Osteocyte (in vitro differentiated cells): ENCODE results near the gene CIRBP. TPM values are rescaled to one million over a fixed set of nuclear protein-coding genes. Genes with fewer than 3 reads are reported as not detected.

Experiments
- DNase-seq: peaks from one replicate; pipeline ENCODE4 v3.0.0; 2021; ENCODE audit warnings: mixed read lengths; ENCODE audit not compliant: unreplicated experiment; ENCODE audit errors: extremely low spot score
- H3K27ac Mint-ChIP-seq: one replicate; pipeline ENCODE4 v1.8.0; 2021; ENCODE audit warnings: mild to moderate bottlenecking, mixed read lengths; ENCODE audit not compliant: unreplicated experiment
- H3K27me3 Mint-ChIP-seq: one replicate; pipeline ENCODE4 v1.8.0; 2021; ENCODE audit warnings: mixed read lengths; ENCODE audit not compliant: unreplicated experiment
- H3K36me3 Mint-ChIP-seq: one replicate; pipeline ENCODE4 v1.8.0; 2021; ENCODE audit warnings: mixed read lengths; ENCODE audit not compliant: unreplicated experiment
- H3K4me1 Mint-ChIP-seq: one replicate; pipeline ENCODE4 v1.8.0; 2021; ENCODE audit warnings: mixed read lengths; ENCODE audit not compliant: unreplicated experiment
- H3K4me3 Mint-ChIP-seq: one replicate; pipeline ENCODE4 v1.8.0; 2021; ENCODE audit warnings: mild to moderate bottlenecking, moderate library complexity, mixed read lengths; ENCODE audit not compliant: unreplicated experiment
- H3K9me3 Mint-ChIP-seq: one replicate; pipeline ENCODE4 v1.8.0; 2021; ENCODE audit warnings: mixed read lengths; ENCODE audit not compliant: unreplicated experiment
- total RNA-seq: library from RNA; stranded (reverse); gene quantifications from 2 replicates; pipeline ENCODE4 v1.2.1, GENCODE V29; 2021
- TF ChIP-seq, protein P1 (sequence below): fragments of 200-600 bp; sonication (generic); IDR thresholded peaks from 2 replicates; pipeline ENCODE4 v1.5.0; 2021; ENCODE audit warnings: antibody characterized with exemption, mild to moderate bottlenecking, moderate library complexity

The CIRBP gene
- total RNA-seq, 1 donor from 2014 or later, result 408 TPM

DNA sequence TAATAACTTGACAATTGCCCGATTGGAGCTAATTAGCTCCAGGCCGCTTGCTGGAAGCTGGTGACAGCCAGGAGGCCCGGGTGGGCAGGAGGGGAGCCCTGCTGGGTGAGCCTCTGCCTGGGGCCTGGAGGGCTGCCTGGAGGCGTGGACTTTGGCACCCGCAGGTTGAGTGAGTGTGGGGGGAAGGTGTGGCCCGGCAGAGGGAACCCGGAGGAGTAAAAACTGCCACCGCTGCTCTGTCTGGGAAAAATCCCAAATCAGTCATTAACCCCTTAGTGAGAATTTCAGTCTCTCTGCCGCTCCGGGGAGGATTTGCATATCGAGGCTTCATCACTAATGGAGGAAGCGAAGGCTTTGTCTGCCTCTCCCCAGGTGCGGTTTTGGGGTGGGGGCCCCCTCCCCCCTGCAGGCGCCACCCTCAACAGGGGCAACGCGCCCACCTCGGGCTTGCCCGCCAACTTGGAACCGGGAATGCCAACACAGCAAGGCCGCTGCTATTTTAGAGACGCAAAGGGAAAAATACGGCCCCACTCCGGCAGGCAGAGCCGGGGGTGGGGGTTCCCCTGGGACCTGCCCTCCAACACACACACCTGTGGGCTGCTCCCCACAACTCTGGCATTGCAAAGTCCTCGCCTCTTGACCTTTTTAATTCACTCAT, 22.8 kb downstream of the CIRBP start:
- Mint-ChIP-seq H3K36me3 (no peaks in the 10 kb centered on the region), H3K4me1 (no peaks in the 10 kb centered on the region), H3K4me3 (no peak overlapping the region), H3K9me3 (no peaks in the 10 kb centered on the region), H3K27me3 (no peaks in the 10 kb centered on the region), H3K27ac (no peak overlapping the region)
- DNase-seq, result no peak
- TF ChIP-seq, protein P1, sequence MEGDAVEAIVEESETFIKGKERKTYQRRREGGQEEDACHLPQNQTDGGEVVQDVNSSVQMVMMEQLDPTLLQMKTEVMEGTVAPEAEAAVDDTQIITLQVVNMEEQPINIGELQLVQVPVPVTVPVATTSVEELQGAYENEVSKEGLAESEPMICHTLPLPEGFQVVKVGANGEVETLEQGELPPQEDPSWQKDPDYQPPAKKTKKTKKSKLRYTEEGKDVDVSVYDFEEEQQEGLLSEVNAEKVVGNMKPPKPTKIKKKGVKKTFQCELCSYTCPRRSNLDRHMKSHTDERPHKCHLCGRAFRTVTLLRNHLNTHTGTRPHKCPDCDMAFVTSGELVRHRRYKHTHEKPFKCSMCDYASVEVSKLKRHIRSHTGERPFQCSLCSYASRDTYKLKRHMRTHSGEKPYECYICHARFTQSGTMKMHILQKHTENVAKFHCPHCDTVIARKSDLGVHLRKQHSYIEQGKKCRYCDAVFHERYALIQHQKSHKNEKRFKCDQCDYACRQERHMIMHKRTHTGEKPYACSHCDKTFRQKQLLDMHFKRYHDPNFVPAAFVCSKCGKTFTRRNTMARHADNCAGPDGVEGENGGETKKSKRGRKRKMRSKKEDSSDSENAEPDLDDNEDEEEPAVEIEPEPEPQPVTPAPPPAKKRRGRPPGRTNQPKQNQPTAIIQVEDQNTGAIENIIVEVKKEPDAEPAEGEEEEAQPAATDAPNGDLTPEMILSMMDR, result no peak

DNA sequence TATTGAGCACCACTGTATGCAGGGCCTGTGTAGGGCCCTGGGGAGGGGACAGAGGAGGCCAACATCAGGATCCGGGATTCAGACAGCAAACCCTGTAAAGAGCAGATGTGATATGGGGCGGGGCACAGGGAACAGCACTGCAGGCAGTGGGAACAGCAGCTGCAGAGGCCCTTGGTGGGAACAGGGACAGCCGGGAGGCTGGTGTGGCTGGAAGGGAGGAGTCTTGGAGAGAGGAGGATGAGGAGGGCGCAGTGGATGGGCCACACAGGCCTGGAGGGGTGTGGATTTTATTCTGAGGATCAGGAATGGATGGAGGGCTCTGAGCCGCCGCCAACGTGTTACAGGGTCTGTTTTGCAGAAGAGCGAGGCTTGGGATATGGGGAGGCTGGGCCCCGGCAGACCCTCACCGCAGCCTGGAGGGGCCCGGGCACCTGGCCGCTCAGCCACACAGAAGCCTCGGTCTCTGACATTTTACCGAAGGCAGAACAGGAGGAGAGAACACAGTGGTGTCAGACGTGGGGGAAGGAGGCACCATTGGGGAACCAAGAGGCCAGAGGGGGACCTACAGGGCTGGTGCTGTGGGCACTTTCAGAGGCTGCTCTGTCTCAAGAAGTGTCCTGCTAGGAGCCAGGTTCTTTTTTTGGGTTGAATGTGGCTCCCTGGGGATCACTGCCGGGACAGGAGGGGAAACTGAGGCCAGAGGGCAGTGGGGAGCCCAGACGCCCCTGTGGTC, 23.5 kb downstream of the CIRBP start:
- DNase-seq, result no peak

DNA sequence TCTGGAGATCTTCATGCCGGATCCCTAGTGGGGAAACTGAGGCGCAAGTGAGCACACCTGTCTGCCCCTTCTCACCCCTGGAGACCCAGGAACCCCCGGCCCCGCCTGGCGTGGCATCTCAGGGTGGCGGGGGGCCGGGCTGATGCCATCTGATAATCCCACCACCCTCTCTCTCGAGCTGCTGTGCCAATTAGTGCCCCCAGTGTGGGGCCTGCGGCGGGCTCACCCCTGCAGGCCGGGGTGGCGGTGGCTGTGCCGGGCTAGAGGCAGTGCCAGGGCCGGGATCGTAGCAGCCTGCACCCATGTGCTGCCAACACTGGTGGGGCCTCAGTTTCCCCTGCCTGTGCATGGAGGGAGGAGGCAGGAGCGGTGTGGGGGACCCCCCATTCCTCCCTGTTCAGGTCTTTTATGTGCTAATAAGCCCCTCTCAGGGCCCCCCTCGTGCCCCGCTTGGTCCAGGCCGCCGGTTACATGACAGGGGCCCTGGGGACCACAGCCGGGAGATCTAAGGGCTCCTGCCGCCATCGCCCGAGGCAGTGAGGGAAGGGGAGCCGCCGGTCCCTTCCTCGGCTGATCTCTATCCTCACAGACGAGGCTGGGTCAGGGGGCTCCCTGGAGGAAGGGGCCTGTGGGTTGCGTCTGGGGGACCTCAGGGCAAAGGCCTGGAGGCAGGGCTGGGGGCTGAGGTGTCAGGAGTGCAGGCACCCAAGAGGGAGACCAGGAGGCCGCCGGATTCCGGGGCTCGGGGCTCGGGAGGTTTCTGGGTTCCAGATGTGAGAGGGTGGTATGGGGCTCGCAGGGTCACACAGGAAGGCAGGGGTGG, 24.9 kb downstream of the CIRBP start:
- H3K4me3 Mint-ChIP-seq, result no peak overlapping the region
- TF ChIP-seq, protein P1, result no peak
- H3K4me1 Mint-ChIP-seq, result no peaks in the 10 kb centered on the region
- H3K27ac Mint-ChIP-seq, result no peak overlapping the region
- no peaks in the 10 kb centered on the region for H3K9me3 Mint-ChIP-seq
- no peak for DNase-seq
- H3K36me3 Mint-ChIP-seq, result no peaks in the 10 kb centered on the region
- no peaks in the 10 kb centered on the region for H3K27me3 Mint-ChIP-seq

More for the DNA sequence above, 23.5 kb downstream of the CIRBP start:
- Mint-ChIP-seq H3K4me3 (no peak overlapping the region), H3K27ac (no peak overlapping the region), H3K36me3 (no peaks in the 10 kb centered on the region), H3K9me3 (no peaks in the 10 kb centered on the region), H3K4me1 (no peaks in the 10 kb centered on the region), H3K27me3 (no peaks in the 10 kb centered on the region)
- TF ChIP-seq, protein P1, result no peak

DNA sequence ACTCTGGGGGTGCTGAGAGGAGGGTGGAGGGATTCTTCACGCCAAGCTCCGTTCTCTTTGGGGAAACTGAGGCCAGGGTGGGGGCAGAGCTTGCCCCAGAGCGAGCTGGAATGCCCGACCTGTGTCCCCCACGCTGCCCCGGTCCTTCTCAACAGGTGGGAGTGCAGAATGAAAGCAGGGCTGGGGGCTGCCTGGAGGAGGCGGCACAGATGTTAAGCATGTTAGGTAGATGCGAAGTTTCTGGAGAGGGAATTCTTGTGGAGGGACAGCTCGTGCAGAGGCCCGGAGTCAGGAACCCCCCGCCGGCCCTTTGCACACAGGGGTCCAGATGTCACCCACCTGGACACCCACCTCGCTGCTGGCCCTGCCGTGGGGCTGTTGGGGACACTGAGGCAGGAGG, 25.6 kb downstream of the CIRBP start:
- DNase-seq, result no peak
- TF ChIP-seq, protein P1, result no peak
- H3K27ac Mint-ChIP-seq, result no peak overlapping the region
- H3K27me3 Mint-ChIP-seq, result no peaks in the 10 kb centered on the region
- H3K4me1 Mint-ChIP-seq, result no peaks in the 10 kb centered on the region
- no peak overlapping the region for H3K4me3 Mint-ChIP-seq
- no peaks in the 10 kb centered on the region for H3K9me3 Mint-ChIP-seq
- no peaks in the 10 kb centered on the region for H3K36me3 Mint-ChIP-seq
